HepG2 (cell line): ENCODE measurements around the gene HMGCS2. TPM values are rescaled to one million over a fixed set of nuclear protein-coding genes. Genes with fewer than 3 reads are reported as not detected.
A peak's percentile ranks its signal among the peaks of the same experiment; 100 is the strongest.

Experiments used
- ARID4A ChIP-seq: sonication (generic); formaldehyde crosslinking; IDR thresholded peaks from 2 replicates; pipeline ENCODE4 v1.5.0; 2020; ENCODE audit warnings: mild to moderate bottlenecking, missing genetic modification reagents, borderline replicate concordance
- ATF7 ChIP-seq, 2 experiments: fragments of 450-650 bp in 1 of 2; sonication (generic) in 1 of 2; formaldehyde crosslinking in 1 of 2; IDR thresholded peaks; 2 replicates each; pipeline versions ENCODE4 v1.4.0 to v1.6.1; 2016 to 2020; ENCODE audit warnings: antibody characterized with exemption in 1 of 2, mild to moderate bottlenecking in 1 of 2, missing genetic modification reagents in 1 of 2
- ELF1 ChIP-seq: sonication (generic); formaldehyde crosslinking; IDR thresholded peaks from 2 replicates; pipeline ENCODE4 v1.4.0; 2020; ENCODE audit warnings: missing genetic modification reagents
- ESRRA ChIP-seq: sonication (generic); formaldehyde crosslinking; IDR thresholded peaks from 2 replicates; pipeline ENCODE4 v1.5.1; 2020; ENCODE audit warnings: mild to moderate bottlenecking, low read depth, missing genetic modification reagents
- GLMP ChIP-seq: sonication (generic); formaldehyde crosslinking; IDR thresholded peaks from 2 replicates; pipeline ENCODE4 v1.9.0; 2021; ENCODE audit warnings: missing genetic modification reagents, mild to moderate bottlenecking, borderline replicate concordance
- HDAC1 ChIP-seq: sonication (generic); formaldehyde crosslinking; IDR thresholded peaks from 2 replicates; pipeline ENCODE4 v1.5.1; 2020; ENCODE audit warnings: mild to moderate bottlenecking, missing genetic modification reagents
- HDAC2 ChIP-seq: sonication (generic); formaldehyde crosslinking; IDR thresholded peaks from 2 replicates; pipeline ENCODE4 v1.4.0; 2020; ENCODE audit warnings: missing genetic modification reagents
- HOXA3 ChIP-seq: sonication (generic); formaldehyde crosslinking; IDR thresholded peaks from 2 replicates; pipeline ENCODE4 v1.5.0; 2020; ENCODE audit warnings: missing genetic modification reagents
- MTERF4 ChIP-seq: sonication (generic); formaldehyde crosslinking; IDR thresholded peaks from 2 replicates; pipeline ENCODE4 v1.8.0; 2023; ENCODE audit warnings: mild to moderate bottlenecking, missing genetic modification reagents
- NPAS2 ChIP-seq: sonication (generic); formaldehyde crosslinking; IDR thresholded peaks from 2 replicates; pipeline ENCODE4 v1.8.0; 2022; ENCODE audit warnings: mild to moderate bottlenecking, missing genetic modification reagents, borderline replicate concordance
- RBM22 ChIP-seq: fragments of 200-400 bp; formaldehyde crosslinking; optimal IDR thresholded peaks from 2 replicates; pipeline ENCODE3; 2017; ENCODE audit warnings: mild to moderate bottlenecking, low read length, moderate library complexity
- REPIN1 ChIP-seq: sonication (generic); formaldehyde crosslinking; IDR thresholded peaks from 2 replicates; pipeline ENCODE4 v1.8.0; 2022; ENCODE audit warnings: missing genetic modification reagents, low read depth, mild to moderate bottlenecking, borderline replicate concordance
- SMAD3 ChIP-seq: sonication (generic); formaldehyde crosslinking; IDR thresholded peaks from 2 replicates; pipeline ENCODE4 v1.4.0; 2020; ENCODE audit warnings: missing genetic modification reagents
- THAP8 ChIP-seq: sonication (generic); formaldehyde crosslinking; IDR thresholded peaks from 2 replicates; pipeline ENCODE4 v1.5.1; 2020; ENCODE audit warnings: missing genetic modification reagents, mild to moderate bottlenecking, borderline replicate concordance
- U2AF1 ChIP-seq: fragments of 200-400 bp; formaldehyde crosslinking; optimal IDR thresholded peaks from 2 replicates; pipeline ENCODE3; 2017; ENCODE audit warnings: mild to moderate bottlenecking, low read depth, low read length
- ZBTB39 ChIP-seq: sonication (generic); formaldehyde crosslinking; IDR thresholded peaks from 2 replicates; pipeline ENCODE4 v1.5.0; 2020; ENCODE audit warnings: missing genetic modification reagents
- ZBTB7B ChIP-seq: sonication (generic); formaldehyde crosslinking; IDR thresholded peaks from 2 replicates; pipeline ENCODE4 v1.4.0; 2020; ENCODE audit warnings: missing genetic modification reagents
- ZNF552 ChIP-seq: sonication (generic); formaldehyde crosslinking; IDR thresholded peaks from 2 replicates; pipeline ENCODE4 v1.9.0; 2022; ENCODE audit warnings: missing genetic modification reagents, mild to moderate bottlenecking, borderline replicate concordance
- ZNF703 ChIP-seq: sonication (generic); formaldehyde crosslinking; IDR thresholded peaks from 2 replicates; pipeline ENCODE4 v1.5.1; 2020; ENCODE audit warnings: missing genetic modification reagents, mild to moderate bottlenecking, moderate library complexity, borderline replicate concordance
- ZNF776 ChIP-seq: sonication (generic); formaldehyde crosslinking; IDR thresholded peaks from 2 replicates; pipeline ENCODE4 v1.4.0; 2020; ENCODE audit warnings: mild to moderate bottlenecking, missing genetic modification reagents
- polyA plus RNA-seq, 8 experiments: library from polyadenylated mRNA; depleted of rRNA in 3 of 8; stranded (reverse) in 7 of 8; unstranded in 1 of 8; fragments of >200 nt; fragmentation: Illumina TruSeq in 4 of 8; extraction: Trizol in 4 of 8; gene quantifications; 2 replicates each; pipeline versions ENCODE4 v1.2.1 to v1.2.3, GENCODE V29; 2011 to 2016; ENCODE audit warnings: low read depth in 4 of 8, missing spikeins in 1 of 8, mixed read lengths in 1 of 8; ENCODE audit not compliant: insufficient read depth in 1 of 8
- total RNA-seq, 5 experiments: library from RNA; depleted of rRNA; stranded (reverse); fragments of >200 nt; fragmentation: Illumina TruSeq; extraction: Trizol; gene quantifications; 2 replicates each; pipeline ENCODE4 v1.2.3, GENCODE V29; 2016; ENCODE audit warnings: low read depth in 1 of 5

The HMGCS2 gene
- total and polyA plus RNA-seq, 2 of the 13 experiments (the other 11 are each of a cell fraction or from before 2014, with no cell fraction given): 0.44 to 1.5 TPM

GRCh38 chr1:119712342-119713038 is 56.2 kb downstream of the HMGCS2 start (continued):
- TF ChIP-seq ARID4A (CRISPR knock-in tag): peak; percentile 66; the same call in 1 of the 2 replicates
- TF ChIP-seq ZBTB39 (CRISPR knock-in tag): peak; percentile 27; the same call in 1 of the 2 replicates
- TF ChIP-seq GLMP (CRISPR knock-in tag): no peak
- 0 out of 2 replicates have a peak, but pooled peaks have one; percentile 5 for TF ChIP-seq HDAC2 (CRISPR knock-in tag)
- TF ChIP-seq REPIN1: 0 out of 2 replicates have a peak, but pooled peaks have one; percentile 7
- no peak for TF ChIP-seq ZNF776 (CRISPR knock-in tag)
- TF ChIP-seq THAP8: no peak
- no peak for TF ChIP-seq ELF1 (CRISPR knock-in tag)
- peak; percentile 64; the same call in 1 of the 2 replicates for TF ChIP-seq SMAD3 (CRISPR knock-in tag)
- no peak for TF ChIP-seq ZNF703 (CRISPR knock-in tag)
- TF ChIP-seq HOXA3 (CRISPR knock-in tag): 0 out of 2 replicates have a peak, but pooled peaks have one; percentile 24
- TF ChIP-seq ESRRA (CRISPR knock-in tag): no peak
- TF ChIP-seq ZBTB7B (CRISPR knock-in tag): 0 out of 2 replicates have a peak, but pooled peaks have one; percentile 36
- no peak for TF ChIP-seq ATF7 (IDR thresholded peaks at IDR 0.05)
- no peak for TF ChIP-seq ATF7 (CRISPR knock-in tag; IDR thresholded peaks at IDR 0.05)
- TF ChIP-seq MTERF4 (CRISPR knock-in tag): no peak
- no peak for TF ChIP-seq ZNF552
- no peak for TF ChIP-seq NPAS2
- TF ChIP-seq U2AF1: no peak
- no peak for TF ChIP-seq RBM22
- peak; percentile 82 for TF ChIP-seq HDAC1 (CRISPR knock-in tag)
